Neural cell (in vitro differentiated cells): ENCODE results near the gene BUD31. TPM values are rescaled to one million over a fixed set of nuclear protein-coding genes. Genes with fewer than 3 reads are reported as not detected.
A peak's percentile ranks its signal among the peaks of the same experiment; 100 is the strongest.
"Not testable (repeated sequence)": the region's sequence is repeated elsewhere in the genome, so short reads cannot be mapped to it uniquely, and the experiment has no call there.

ENCODE experiments used
- H2AFZ ChIP-seq: fragments of 200-600, 300-800 bp; sonication (generic), shearing (Covaris generic); 2 replicates; pipeline ENCODE4 v1.6.0; 2014; ENCODE audit warnings: low read depth, mild to moderate bottlenecking, antibody characterized with exemption, low read length, moderate library complexity
- H3F3A ChIP-seq: fragments of 200-600 bp; shearing (Covaris generic); 2 replicates; pipeline ENCODE4 v1.6.1; 2016; ENCODE audit warnings: mild to moderate bottlenecking, moderate library complexity, mixed read lengths, antibody characterized with exemption, low read length; ENCODE audit not compliant: insufficient read depth, poor library complexity, severe bottlenecking
- H3K27ac ChIP-seq: fragments of 200-600, 300-800 bp; sonication (generic), shearing (Covaris generic); 2 replicates; pipeline ENCODE4 v1.5.1; 2014; ENCODE audit warnings: mild to moderate bottlenecking, low read length, moderate library complexity
- H3K27me3 ChIP-seq: fragments of 300-800, 200-600 bp; sonication (generic), shearing (Covaris generic); 2 replicates; pipeline ENCODE4 v1.6.0; 2014; ENCODE audit warnings: mild to moderate bottlenecking, low read depth, low read length, moderate library complexity; ENCODE audit not compliant: insufficient read depth
- H3K36me3 ChIP-seq: fragments of 300-800, 200-600 bp; sonication (generic), shearing (Covaris generic); 2 replicates; pipeline ENCODE4 v1.5.1; 2014; ENCODE audit warnings: mild to moderate bottlenecking, antibody characterized with exemption, low read length, moderate library complexity; ENCODE audit not compliant: insufficient read depth
- H3K4me2 ChIP-seq: fragments of 300-800, 200-600 bp; sonication (generic), shearing (Covaris generic); 2 replicates; pipeline ENCODE4 v1.6.0; 2014; ENCODE audit warnings: mild to moderate bottlenecking, low read length
- H3K4me3 ChIP-seq: fragments of 300-800, 200-600 bp; sonication (generic), shearing (Covaris generic); 2 replicates; pipeline ENCODE4 v1.5.1; 2014; ENCODE audit warnings: mild to moderate bottlenecking, low read length, moderate library complexity
- H3K79me2 ChIP-seq: fragments of 200-600 bp; shearing (Covaris generic); replicated peaks from 2 replicates; pipeline ENCODE4 v1.6.0; 2014; ENCODE audit warnings: mild to moderate bottlenecking, low read length, moderate library complexity; ENCODE audit not compliant: insufficient read depth
- H3K9ac ChIP-seq: fragments of 300-800, 200-600 bp; sonication (generic), shearing (Covaris generic); 2 replicates; pipeline ENCODE4 v1.6.1; 2016; ENCODE audit warnings: mild to moderate bottlenecking, low read length, mixed read lengths
- H3K9me2 ChIP-seq: fragments of 200-600 bp; shearing (Covaris generic); 2 replicates; pipeline ENCODE4 v1.6.1; 2016; ENCODE audit warnings: mild to moderate bottlenecking, low read length, mixed read lengths; ENCODE audit not compliant: insufficient read depth
- H3K9me3 ChIP-seq: fragments of 200-600, 300-800 bp; sonication (generic), shearing (Covaris generic); 2 replicates; pipeline ENCODE4 v1.6.1; 2016; ENCODE audit warnings: mild to moderate bottlenecking, mixed run types, low read length, moderate library complexity, mixed read lengths
- H4K20me1 ChIP-seq: fragments of 200-600 bp; shearing (Covaris generic); 2 replicates; pipeline ENCODE4 v1.6.1; 2016; ENCODE audit warnings: mild to moderate bottlenecking, mixed run types; ENCODE audit not compliant: insufficient read depth
- EP300 ChIP-seq: fragments of 450-650 bp; conservative IDR thresholded peaks from 2 replicates; pipeline ENCODE4 v1.6.1; 2014; ENCODE audit warnings: antibody characterized with exemption, mild to moderate bottlenecking, moderate library complexity; ENCODE audit not compliant: poor library complexity, severe bottlenecking
- EZH2 ChIP-seq: fragments of 200-600, 300-800 bp; shearing (Covaris generic), sonication (generic); IDR thresholded peaks from 2 replicates; pipeline ENCODE4 v1.6.1; 2014; ENCODE audit warnings: antibody characterized with exemption, low read length, borderline replicate concordance, mild to moderate bottlenecking; ENCODE audit not compliant: insufficient read depth, poor library complexity, severe bottlenecking
- MXI1 ChIP-seq: fragments of 450-650 bp; conservative IDR thresholded peaks from 2 replicates; pipeline ENCODE4 v1.6.1; 2014; ENCODE audit warnings: antibody characterized with exemption, mild to moderate bottlenecking; ENCODE audit not compliant: poor library complexity, severe bottlenecking
- POLR2AphosphoS5 ChIP-seq: IDR thresholded peaks from 2 replicates; pipeline ENCODE4 v1.6.1; 2012
- RAD21 ChIP-seq: fragments of 450-650 bp; conservative IDR thresholded peaks from 2 replicates; pipeline ENCODE4 v1.6.1; 2014; ENCODE audit warnings: antibody characterized with exemption, mild to moderate bottlenecking, moderate library complexity
- SMC3 ChIP-seq: fragments of 450-650 bp; conservative IDR thresholded peaks from 2 replicates; pipeline ENCODE4 v1.6.1; 2014; ENCODE audit warnings: antibody characterized with exemption, mild to moderate bottlenecking, moderate library complexity; ENCODE audit not compliant: poor library complexity
- TAF1 ChIP-seq: IDR thresholded peaks from 2 replicates; pipeline ENCODE4 v1.6.1; 2012; ENCODE audit warnings: low read depth
- polyA plus RNA-seq: library from polyadenylated mRNA; depleted of rRNA; stranded (reverse); fragments of >200 nt; gene quantifications from 2 replicates; pipeline ENCODE4 v1.2.3, GENCODE V29; 2014
- TF ChIP-seq, protein P1 (sequence below): fragments of 450-650 bp; IDR thresholded peaks from 2 replicates; pipeline ENCODE4 v1.5.1; 2014; ENCODE audit warnings: antibody characterized with exemption, mild to moderate bottlenecking, moderate library complexity; ENCODE audit not compliant: poor library complexity, severe bottlenecking
- TF ChIP-seq, protein P2 (sequence below): IDR thresholded peaks from 2 replicates; pipeline ENCODE4 v1.6.1; 2012; ENCODE audit warnings: borderline replicate concordance

BUD31 gene
- polyA plus RNA-seq, 1 donor from 2014 or later, result 251 TPM

DNA sequence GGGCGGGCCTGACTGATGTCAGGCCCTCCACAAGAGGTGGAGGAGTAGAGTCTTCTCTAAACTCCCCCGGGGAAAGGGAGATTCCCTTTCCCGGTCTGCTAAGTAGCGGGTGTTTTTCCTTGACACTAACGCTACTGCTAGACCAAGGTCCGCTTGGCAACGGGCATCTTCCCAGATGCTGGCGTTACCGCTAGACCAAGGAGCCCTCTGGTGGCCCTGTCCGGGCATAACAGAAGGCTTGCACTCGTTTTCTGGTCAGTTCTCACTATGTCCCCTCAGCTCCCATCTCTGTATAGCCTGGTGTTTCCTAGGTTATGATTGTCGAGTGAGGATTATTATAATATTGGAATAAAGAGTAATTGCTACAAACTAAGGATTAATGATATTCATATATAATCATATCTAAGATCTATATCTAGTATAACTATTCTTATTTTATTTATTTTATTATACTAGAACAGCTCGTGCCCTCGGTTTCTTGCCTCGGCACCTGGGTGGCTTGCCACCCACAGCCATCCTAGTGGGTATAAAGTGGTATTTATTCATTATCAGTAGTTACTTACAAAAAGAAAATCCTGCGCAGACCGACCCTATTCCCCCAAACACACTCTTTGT is 6.9 kb downstream of the BUD31 start:
- not testable (repeated sequence) for H3K9me2 ChIP-seq, H3F3A ChIP-seq, H3K4me3 ChIP-seq, H3K27ac ChIP-seq, H3K4me2 ChIP-seq, H4K20me1 ChIP-seq, H3K27me3 ChIP-seq, H2AFZ ChIP-seq, H3K9me3 ChIP-seq, H3K36me3 ChIP-seq, H3K9ac ChIP-seq
- peak; percentile 44 for TF ChIP-seq SMC3
- TF ChIP-seq, protein P1, sequence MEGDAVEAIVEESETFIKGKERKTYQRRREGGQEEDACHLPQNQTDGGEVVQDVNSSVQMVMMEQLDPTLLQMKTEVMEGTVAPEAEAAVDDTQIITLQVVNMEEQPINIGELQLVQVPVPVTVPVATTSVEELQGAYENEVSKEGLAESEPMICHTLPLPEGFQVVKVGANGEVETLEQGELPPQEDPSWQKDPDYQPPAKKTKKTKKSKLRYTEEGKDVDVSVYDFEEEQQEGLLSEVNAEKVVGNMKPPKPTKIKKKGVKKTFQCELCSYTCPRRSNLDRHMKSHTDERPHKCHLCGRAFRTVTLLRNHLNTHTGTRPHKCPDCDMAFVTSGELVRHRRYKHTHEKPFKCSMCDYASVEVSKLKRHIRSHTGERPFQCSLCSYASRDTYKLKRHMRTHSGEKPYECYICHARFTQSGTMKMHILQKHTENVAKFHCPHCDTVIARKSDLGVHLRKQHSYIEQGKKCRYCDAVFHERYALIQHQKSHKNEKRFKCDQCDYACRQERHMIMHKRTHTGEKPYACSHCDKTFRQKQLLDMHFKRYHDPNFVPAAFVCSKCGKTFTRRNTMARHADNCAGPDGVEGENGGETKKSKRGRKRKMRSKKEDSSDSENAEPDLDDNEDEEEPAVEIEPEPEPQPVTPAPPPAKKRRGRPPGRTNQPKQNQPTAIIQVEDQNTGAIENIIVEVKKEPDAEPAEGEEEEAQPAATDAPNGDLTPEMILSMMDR, result peak; percentile 38
- peaks cover 12% of the 10 kb centered on the region for H3K79me2 ChIP-seq

DNA sequence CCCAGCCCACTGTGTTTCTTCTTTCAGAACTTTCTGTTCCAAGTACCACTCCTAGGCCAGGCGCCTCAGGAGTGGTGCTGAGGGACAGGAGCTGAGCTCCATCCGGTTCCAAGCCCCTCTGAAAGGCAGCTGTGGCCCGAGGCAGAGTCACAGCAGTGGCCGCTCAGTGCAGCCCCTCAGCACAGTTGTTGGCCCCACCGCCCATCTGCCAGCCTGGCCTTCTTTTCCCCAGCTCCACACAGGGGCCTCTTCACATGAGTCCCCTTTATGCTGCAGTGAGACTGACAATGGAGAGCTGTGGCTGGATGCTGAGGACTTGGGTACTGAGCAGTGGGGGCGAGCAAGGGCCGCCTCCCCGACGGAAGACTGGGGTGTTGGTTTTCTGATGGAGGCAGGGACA is 9.5 kb downstream of the BUD31 start:
- no peak overlapping the region for H3K27ac ChIP-seq
- H3K27me3 ChIP-seq, result no peaks in the 10 kb centered on the region
- no peaks in the 10 kb centered on the region for H3K9me2 ChIP-seq
- H3K9me3 ChIP-seq, result no peaks in the 10 kb centered on the region
- H4K20me1 ChIP-seq, result no peaks in the 10 kb centered on the region
- H2AFZ ChIP-seq, result no peak overlapping the region
- no peak overlapping the region for H3K4me2 ChIP-seq
- H3F3A ChIP-seq, result no peaks in the 10 kb centered on the region
- peaks cover 1% of the 10 kb centered on the region for H3K79me2 ChIP-seq
- no peak overlapping the region for H3K9ac ChIP-seq
- H3K4me3 ChIP-seq, result no peak overlapping the region
- no peaks in the 10 kb centered on the region for H3K36me3 ChIP-seq
- no peak for TF ChIP-seq RAD21
- TF ChIP-seq, protein P1, result no peak
- TF ChIP-seq POLR2AphosphoS5, result no peak
- TF ChIP-seq TAF1, result no peak
- TF ChIP-seq MXI1, result no peak
- TF ChIP-seq EZH2, result no peak
- TF ChIP-seq SMC3, result no peak
- TF ChIP-seq EP300, result no peak
- TF ChIP-seq, protein P2, sequence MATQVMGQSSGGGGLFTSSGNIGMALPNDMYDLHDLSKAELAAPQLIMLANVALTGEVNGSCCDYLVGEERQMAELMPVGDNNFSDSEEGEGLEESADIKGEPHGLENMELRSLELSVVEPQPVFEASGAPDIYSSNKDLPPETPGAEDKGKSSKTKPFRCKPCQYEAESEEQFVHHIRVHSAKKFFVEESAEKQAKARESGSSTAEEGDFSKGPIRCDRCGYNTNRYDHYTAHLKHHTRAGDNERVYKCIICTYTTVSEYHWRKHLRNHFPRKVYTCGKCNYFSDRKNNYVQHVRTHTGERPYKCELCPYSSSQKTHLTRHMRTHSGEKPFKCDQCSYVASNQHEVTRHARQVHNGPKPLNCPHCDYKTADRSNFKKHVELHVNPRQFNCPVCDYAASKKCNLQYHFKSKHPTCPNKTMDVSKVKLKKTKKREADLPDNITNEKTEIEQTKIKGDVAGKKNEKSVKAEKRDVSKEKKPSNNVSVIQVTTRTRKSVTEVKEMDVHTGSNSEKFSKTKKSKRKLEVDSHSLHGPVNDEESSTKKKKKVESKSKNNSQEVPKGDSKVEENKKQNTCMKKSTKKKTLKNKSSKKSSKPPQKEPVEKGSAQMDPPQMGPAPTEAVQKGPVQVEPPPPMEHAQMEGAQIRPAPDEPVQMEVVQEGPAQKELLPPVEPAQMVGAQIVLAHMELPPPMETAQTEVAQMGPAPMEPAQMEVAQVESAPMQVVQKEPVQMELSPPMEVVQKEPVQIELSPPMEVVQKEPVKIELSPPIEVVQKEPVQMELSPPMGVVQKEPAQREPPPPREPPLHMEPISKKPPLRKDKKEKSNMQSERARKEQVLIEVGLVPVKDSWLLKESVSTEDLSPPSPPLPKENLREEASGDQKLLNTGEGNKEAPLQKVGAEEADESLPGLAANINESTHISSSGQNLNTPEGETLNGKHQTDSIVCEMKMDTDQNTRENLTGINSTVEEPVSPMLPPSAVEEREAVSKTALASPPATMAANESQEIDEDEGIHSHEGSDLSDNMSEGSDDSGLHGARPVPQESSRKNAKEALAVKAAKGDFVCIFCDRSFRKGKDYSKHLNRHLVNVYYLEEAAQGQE, result no peak
